GM12891 (cell line): ENCODE data around the gene PRDX5.

ENCODE experiments used
- PAX5 ChIP-seq: IDR thresholded peaks from 2 replicates; pipeline ENCODE4 v1.6.1; 2011; ENCODE audit warnings: low read length, moderate library complexity, mild to moderate bottlenecking; ENCODE audit not compliant: insufficient read depth, severe bottlenecking
- POLR2A ChIP-seq: IDR thresholded peaks from 2 replicates; pipeline ENCODE4 v1.6.1; 2011; ENCODE audit warnings: low read depth, low read length, control low read depth
- POLR2AphosphoS5 ChIP-seq: IDR thresholded peaks from 2 replicates; pipeline ENCODE4 v1.6.1; 2011; ENCODE audit warnings: low read depth, low read length, control low read depth
- SPI1 ChIP-seq: IDR thresholded peaks from 2 replicates; pipeline ENCODE4 v1.6.1; 2011; ENCODE audit warnings: low read depth, low read length, control low read depth

DNA sequence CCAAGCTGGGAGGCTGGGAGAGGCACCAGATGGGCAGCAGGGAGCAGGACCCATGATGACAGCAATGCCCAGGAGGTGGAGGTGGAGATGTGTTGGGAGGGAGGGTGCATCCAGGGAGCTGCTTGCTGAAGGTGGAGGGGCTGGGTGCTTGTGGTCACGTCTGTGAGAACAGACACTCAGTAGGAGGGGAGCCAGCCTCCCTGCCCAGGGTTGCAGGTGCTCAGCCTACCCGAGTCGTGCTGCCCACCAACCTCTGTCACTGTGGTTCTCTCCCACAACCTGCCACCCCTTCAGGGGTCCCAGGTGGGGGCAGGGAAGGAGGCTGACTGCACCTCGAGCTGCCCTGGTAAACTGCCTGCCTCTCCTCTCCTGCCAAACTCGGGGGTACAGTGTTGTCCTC, 5.5 kb downstream of the PRDX5 start:
- TF ChIP-seq POLR2A (no peak), POLR2AphosphoS5 (no peak), SPI1 (no peak), PAX5 (no peak)
